Activated CD4-positive, alpha-beta T cell treated with anti-CD3 and anti-CD28 coated beads, Interleukin-10, Interleukin-2, amounts not matched to agents 100 ng/mL and 50 ng/mL, durations not matched to agents 16 hours and 8 hours (primary cell): Measurements from ENCODE around the gene FAM118A.
"Not testable (repeated sequence)": the region's sequence is repeated elsewhere in the genome, so short reads cannot be mapped to it uniquely, and the experiment has no call there.

Experiments used
- DNase-seq: peaks from one replicate; pipeline ENCODE4 v3.0.0-alpha.2; 2020

The FAM118A gene

GRCh38 chr22:45334528-45334927, 24.8 kb downstream of the FAM118A start:
- no peak for DNase-seq

DNA sequence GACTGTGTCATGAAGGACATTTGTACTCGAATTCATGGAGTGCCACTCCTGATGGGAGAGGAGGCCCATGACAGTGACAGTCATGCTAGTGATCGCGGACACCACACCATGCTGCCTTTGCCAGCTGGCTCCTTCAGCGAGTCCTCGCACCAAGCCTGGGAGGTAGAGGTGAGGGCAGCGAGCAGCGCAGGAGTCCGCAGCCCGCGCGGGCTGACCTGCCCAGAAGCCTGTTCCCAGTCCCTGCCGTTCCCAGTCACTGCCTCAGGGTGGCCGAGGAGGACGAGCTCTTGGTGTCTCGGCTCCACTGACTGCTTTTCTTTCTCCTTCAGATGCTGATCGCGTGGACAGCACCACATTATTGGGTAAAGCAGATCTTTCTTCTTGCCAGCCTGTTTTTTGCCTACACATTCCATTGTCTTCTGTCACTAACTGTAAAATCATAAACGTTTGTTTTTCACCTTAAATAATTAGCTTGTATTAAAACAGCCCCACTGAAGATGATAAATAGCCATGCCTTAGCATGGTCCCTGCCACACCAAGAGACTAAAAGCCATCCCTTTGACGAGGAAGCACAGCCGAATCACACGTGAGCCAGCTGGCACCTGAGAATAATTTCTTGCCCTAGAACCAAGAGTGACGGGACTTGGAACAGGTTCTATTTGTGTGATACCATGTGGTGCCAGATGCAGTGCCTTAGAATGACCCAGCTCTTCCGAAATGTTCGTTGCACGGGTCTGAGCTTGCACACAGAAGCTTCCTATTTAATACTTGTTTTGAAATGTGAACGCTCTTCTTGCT, 25.5 kb downstream of the FAM118A start:
- DNase-seq, result no peak

DNA sequence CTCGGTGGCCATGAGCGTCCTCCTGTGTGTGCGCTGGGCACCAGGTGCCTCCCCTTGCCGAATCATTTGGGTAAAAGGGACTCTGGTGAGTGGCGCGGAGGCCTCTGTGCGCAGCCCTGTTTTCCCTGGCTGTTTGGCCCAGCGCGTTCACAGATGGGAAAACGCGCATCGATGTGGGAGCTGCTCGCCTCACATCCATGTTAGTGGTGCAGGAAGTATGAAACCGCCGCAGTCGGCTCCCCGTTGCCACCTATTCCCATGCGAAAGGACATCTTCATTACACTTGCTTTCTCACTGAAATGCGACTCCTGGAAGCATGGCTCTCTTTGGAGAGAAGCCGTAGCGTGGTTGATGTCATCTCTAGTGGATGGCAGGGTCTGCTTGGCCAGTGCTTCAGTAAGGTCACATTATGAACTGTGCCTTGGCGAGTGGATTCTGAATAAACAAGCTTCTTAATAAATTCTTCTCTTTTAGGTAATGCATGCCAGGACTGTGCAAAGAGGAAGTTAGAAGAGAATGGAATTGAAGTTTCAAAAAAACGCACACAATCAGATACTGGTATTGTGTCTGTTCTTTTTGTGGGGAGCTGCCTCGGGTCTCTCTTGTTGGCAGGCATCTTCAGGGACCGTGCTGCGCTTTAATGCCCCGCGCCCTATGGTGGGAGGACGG, 26.3 kb downstream of the FAM118A start:
- no peak for DNase-seq

DNA sequence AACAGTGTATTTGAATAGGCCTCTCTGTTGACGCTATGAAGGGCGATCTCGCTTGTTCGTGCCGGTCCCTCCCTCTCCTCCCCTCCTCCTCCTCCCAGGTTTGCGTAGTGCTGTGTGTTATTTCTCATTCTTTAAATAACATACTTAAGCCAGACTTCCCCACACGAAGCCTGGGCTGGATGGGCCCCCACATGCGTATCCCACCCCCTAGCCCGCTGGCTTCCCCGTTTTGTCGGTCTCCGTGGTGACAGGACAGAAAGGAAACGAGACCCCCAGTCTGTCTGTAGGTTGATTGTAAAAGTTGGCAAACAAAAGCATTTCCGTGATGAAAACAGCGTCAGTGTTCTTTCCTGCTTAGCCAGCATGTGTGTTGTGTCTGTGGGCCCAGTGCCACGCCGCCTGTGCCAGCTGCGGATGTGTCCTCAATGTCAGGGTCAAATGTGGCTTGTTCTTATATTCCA, 27.3 kb downstream of the FAM118A start:
- no peak for DNase-seq

- DNase-seq, result no peak
Measured at GRCh38 chr22:45337536-45337935, 27.8 kb downstream of the FAM118A start.

- no peak for DNase-seq
Measured at GRCh38 chr22:45338795-45339194, 29.1 kb downstream of the FAM118A start.

DNA sequence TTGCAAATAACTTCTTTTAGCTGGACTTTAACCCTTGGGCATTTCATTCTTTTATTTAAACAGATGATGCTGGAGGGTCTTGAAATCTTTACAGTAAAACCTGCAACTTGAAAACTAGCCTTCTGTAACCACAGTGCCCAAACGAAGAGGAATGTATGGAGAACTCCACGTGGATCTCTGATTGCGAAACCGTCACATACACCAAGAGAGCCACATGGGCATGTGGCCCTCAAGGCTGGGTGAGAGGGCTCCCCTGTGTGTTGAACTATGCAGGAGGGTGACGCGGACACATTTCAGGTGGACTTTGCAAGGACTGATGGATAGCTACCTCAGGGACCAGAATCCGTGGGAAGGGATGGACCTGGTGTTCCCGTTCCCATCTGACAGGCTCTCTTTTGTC, 30.6 kb downstream of the FAM118A start:
- no peak for DNase-seq

DNA sequence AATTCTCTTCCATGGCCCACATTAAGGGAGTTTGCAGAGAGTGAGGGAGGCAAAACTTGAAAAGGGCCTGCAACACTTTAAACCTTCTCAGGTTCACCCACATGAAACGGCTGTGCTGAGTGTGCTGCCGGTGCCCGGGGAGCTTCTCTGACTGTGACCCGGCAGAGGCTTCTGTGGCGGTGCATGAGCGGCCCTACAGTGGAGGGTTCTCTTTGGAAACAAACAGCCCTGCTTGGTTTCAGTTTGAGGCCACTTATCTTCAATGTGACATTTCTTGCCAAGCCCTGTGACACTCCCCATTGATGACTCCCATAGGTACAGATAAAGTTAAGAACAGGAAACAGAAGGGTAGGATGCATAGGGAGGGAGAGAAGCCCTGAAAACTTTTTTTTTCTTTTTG, 31.8 kb downstream of the FAM118A start:
- peak; percentile 41 for DNase-seq

GRCh38 chr22:45343143-45343542, 33.4 kb downstream of the FAM118A start:
- DNase-seq, result no peak

DNA sequence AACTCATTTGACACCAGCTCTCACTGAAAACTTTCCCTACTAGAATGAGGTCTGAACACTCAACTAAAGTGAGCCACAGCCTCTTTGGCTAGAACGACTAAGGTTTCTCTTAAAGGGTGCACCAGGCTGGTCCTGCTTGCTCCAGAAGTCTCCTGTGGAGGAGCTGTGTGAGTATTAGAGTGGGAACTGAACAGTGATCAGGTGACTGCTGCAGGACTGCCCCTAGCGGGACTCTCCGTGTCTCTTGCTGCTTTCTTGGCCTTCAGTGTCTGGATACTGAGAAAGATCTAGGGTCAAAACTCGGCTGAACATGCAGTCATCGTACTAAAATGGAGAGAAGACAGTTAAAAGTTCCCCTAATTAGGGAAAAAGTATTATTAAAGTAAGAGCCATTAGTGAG, 34.6 kb downstream of the FAM118A start:
- DNase-seq, result no peak

- DNase-seq, result no peak
Measured at GRCh38 chr22:45349916-45350315, 40.2 kb downstream of the FAM118A start.

DNA sequence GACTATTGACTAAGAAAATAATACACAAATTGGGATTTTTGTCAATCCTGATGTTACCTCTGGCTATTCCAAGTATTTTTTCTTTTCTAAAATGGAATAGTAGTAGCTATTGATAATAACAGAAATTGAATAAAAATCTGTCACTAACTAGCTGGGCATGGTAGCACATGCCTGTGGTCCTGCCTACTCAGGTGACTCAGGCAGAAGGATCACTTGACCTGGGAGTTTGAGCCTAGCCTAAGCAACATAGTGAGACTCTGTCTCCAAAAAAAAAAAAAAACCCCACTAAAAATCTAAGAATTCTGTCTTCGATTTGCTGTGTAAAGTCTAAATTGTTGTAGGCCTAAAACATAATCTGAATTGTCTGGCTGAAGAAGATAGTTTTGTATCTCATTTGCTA, 42.2 kb downstream of the FAM118A start:
- DNase-seq, result no peak

GRCh38 chr22:45352757-45353156, 43.0 kb downstream of the FAM118A start:
- not testable (repeated sequence) for DNase-seq

DNA sequence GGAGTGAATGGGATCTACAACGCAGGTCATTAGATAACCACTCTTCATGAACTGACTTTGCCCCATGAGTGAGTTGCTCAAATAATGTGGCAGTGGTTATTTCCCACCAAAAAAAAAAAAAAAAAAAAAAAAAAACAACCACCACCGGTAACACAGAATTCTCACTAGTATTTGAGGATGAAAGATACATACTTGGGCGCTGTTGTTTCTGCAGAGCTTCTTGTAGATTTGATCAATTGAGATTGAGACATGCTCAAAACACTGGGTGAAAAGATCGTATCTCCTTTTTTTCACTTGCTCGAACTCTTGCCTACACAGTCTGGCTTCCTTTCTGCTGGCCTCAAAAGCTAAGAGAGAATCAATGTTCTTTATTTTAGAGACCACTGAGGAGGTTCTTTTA, 44.1 kb downstream of the FAM118A start:
- DNase-seq, result no peak

- DNase-seq, result no peak
Measured at GRCh38 chr22:45357490-45357889, 47.8 kb downstream of the FAM118A start.

DNA sequence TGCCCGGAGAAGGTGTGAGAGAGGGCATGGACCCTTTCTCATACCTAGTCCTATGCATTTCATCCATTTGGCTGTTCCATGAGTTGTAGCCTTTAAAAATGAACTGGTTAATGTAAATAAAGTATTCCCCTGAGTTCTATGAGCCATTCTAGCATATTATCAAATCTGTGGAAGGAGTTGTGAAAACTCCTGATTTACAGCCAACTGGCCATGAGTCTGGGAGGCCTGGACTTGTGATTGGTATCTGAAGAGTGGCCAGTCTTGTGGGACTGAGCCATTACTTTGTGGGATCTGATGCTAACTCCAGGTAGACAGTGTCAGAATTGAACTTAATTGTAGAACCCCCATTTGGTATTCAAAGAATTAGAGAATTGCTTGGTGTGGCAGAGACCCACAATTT, 48.4 kb downstream of the FAM118A start:
- no peak for DNase-seq

DNA sequence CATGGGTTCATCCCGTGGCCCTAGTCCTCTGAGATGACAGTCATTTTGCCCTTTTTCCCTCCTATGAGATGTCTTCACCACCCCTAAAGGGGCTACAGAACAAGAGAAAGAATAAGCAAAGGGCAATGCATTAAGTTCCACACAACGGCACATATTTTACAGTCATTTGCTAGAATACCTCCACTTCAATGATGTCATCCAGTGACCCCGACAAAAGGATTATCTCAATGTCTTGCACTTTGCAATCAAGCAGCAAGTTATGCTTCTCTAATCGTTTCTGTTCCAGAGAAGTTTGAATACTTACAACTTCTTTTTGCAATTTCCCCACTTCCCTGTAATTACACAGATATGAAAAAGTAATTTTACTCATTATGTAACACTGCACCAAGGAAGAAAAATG, 49.9 kb downstream of the FAM118A start:
- no peak for DNase-seq

DNA sequence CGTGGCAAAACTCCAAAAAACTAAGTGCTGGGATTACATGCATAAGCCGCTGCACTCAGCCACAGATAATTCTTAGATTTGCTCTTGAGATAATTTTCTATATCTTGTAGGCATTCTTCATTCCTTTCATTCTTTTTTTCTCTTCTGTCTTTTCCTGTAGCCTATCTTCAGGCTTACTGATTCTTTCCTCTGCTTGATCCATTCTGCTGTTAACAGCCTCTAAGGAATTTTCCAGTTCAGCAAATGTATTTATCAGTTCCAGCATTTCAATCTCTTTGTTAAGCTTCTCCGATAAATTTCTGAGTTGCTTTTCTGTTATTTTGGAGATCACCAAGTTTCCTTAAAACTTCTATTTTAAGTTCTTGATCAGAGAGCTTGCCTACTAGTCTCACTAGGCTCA, 57.0 kb downstream of the FAM118A start:
- DNase-seq, result no peak

DNA sequence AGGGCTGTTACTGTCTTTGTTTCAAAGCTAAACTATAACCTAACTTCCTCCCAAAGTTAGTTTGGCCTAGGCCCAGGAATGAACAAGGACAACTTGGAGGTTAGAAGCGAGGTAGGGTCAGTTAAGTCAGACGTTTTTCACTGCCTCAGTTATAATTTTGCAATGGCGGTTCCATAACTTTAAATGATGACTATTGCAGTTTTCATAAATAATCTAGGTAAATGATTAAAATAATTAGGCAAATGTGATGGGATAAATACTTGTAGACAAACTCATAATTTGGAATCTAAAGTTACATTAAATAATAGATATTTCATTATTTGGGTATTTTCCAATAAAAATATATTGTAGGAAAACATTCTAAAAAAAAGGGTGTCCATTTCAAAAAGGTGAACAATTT, 63.9 kb downstream of the FAM118A start:
- DNase-seq, result not testable (repeated sequence)

GRCh38 chr22:45376009-45376408, 66.3 kb downstream of the FAM118A start:
- no peak for DNase-seq

DNA sequence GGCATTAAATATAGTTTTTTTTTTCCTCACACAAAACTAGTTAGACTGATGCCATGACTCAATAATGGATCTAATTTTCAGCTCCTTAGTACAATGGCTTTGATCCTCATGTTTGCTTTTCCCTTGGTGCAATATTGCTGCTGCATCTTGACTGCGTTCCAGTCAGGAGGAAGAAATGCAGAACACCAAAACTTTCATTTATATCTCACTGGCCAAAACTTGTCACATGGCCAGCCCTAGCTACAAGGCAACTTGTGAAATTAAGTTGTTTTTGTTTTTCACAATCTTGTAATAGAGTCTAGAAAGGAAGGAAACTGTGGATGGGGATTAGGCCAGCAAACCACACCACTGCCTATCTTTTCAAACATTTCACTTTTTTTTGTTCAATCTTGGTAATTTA, 67.0 kb downstream of the FAM118A start:
- no peak for DNase-seq

GRCh38 chr22:45381348-45381747, 71.6 kb downstream of the FAM118A start:
- DNase-seq, result no peak

GRCh38 chr22:45389546-45389945, 79.8 kb downstream of the FAM118A start:
- DNase-seq, result no peak
